Smooth muscle cell of the umbilical artery (primary cell): ENCODE measurements around the gene MMAA. TPM values are rescaled to one million over a fixed set of nuclear protein-coding genes. Genes with fewer than 3 reads are reported as not detected.

Experiments
- total RNA-seq: library from RNA; depleted of rRNA; stranded (reverse); fragments of >200 nt; gene quantifications from 2 replicates; pipeline ENCODE4 v1.2.3, GENCODE V29; 2014

MMAA gene
- total RNA-seq: 5.0 and 5.2 TPM in 2 replicates

GRCh38 chr4:145618932-145619638 is at the start of gene MMAA:
TSS of gene MMAA (plus strand) at chr4:145619385. CDS start at chr4:145639140, 19,755 bp downstream.

DNA sequence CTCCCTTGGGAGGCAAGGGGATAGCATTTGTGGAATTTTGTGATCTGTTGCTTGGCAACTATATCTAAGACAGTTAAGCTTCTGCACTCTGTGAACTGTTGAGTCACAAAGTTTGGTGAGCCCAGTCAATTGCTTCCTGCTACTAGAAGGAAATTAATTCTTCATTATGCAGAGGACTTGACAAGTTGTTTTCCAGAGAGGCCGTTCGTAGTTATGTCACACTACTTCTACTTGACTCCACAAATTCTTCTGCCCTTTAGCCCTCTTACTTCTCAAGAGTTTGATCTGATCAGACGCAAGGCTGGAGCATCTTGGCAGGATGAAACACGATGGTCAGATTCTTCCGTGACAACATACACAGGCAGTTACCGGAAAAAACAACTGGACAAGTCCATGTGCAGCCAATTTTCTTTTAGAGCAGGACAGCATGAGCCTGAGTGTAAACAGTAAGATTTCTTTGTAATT is 60.8 kb downstream of the MMAA start, which contains the start of gene C4orf51:
Gene C4orf51, plus strand, starts transcription at position 156 of the 465 bp plus-strand sequence. Its CDS starts 58 bp downstream, at position 214.

Other genes starting within 250 kb of the MMAA start
- 12.1 and 16.9 TPM in 2 replicates for gene SMAD1, start 137.5 kb upstream of the MMAA start, total RNA-seq
- not detected in 2 replicates for gene C4orf51, start 60.8 kb downstream of the MMAA start, total RNA-seq